HG03064 (cell line): ENCODE measurements around the gene SP7.
"Not testable (repeated sequence)": the region's sequence is repeated elsewhere in the genome, so short reads cannot be mapped to it uniquely, and the experiment has no call there.

Experiments
- ATAC-seq: cut with Tn5 transposase; IDR thresholded peaks from one replicate; pipeline ENCODE4 v1.9.1; 2021; ENCODE audit warnings: low read depth; ENCODE audit not compliant: unreplicated experiment

Gene SP7

GRCh38 chr12:53347905-53348304, 11.8 kb upstream of the SP7 start:
- no peak for ATAC-seq

GRCh38 chr12:53346491-53346890, 10.3 kb upstream of the SP7 start:
- no peak for ATAC-seq

GRCh38 chr12:53345486-53346188, 9.5 kb upstream of the SP7 start:
- ATAC-seq, result no peak

- peak; percentile 71 for ATAC-seq
Observed at GRCh38 chr12:53344824-53345485, 8.8 kb upstream of the SP7 start.

- ATAC-seq, result no peak
Observed at GRCh38 chr12:53344487-53344823, 8.3 kb upstream of the SP7 start.

- ATAC-seq, result no peak
Observed at GRCh38 chr12:53343969-53344368, 7.8 kb upstream of the SP7 start.

GRCh38 chr12:53343449-53343848, 7.3 kb upstream of the SP7 start:
- no peak for ATAC-seq

GRCh38 chr12:53340398-53340797, 4.2 kb upstream of the SP7 start:
- no peak for ATAC-seq

GRCh38 chr12:53338916-53339315, 2.8 kb upstream of the SP7 start:
- ATAC-seq, result no peak

- ATAC-seq, result no peak
Observed at GRCh38 chr12:53338017-53338416, 1.9 kb upstream of the SP7 start.

GRCh38 chr12:53334822-53335221, 1.3 kb downstream of the SP7 start:
- ATAC-seq, result no peak

GRCh38 chr12:53333845-53334244, 2.3 kb downstream of the SP7 start:
- no peak for ATAC-seq

GRCh38 chr12:53333289-53333688, 2.9 kb downstream of the SP7 start:
- ATAC-seq, result no peak

GRCh38 chr12:53332744-53333143, 3.4 kb downstream of the SP7 start:
- ATAC-seq, result no peak

GRCh38 chr12:53332339-53332738, 3.8 kb downstream of the SP7 start:
- ATAC-seq, result not testable (repeated sequence)

- ATAC-seq, result no peak
Observed at GRCh38 chr12:53330671-53331070, 5.5 kb downstream of the SP7 start.

- ATAC-seq, result no peak
Observed at GRCh38 chr12:53328043-53328435, 8.1 kb downstream of the SP7 start.

GRCh38 chr12:53327435-53328042, 8.6 kb downstream of the SP7 start:
- no peak for ATAC-seq

GRCh38 chr12:53326460-53327185, 9.5 kb downstream of the SP7 start:
- ATAC-seq, result no peak

GRCh38 chr12:53325511-53326061, 10.6 kb downstream of the SP7 start:
- ATAC-seq, result no peak
